ENCODE data around the gene ANKMY1.

The ANKMY1 gene

GRCh38 chr2:240466579-240467148, 91.1 kb downstream of the ANKMY1 start (continued):
- no peak for TF ChIP-seq TSHZ2 (CRISPR knock-in tag; IDR thresholded peaks at IDR 0.05)

GRCh38 chr2:240465765-240466578, 91.8 kb downstream of the ANKMY1 start:
- TF ChIP-seq ARNTL (CRISPR knock-in tag; IDR thresholded peaks at IDR 0.05; ENCODE audit: borderline replicate concordance, low read depth) (no peak), TSHZ2 (CRISPR knock-in tag; IDR thresholded peaks at IDR 0.05) (no peak), ZNF70 (CRISPR knock-in tag; IDR thresholded peaks at IDR 0.05) (no peak), ZFP30 (CRISPR knock-in tag; IDR thresholded peaks at IDR 0.05) (no peak), CSRNP3 (CRISPR knock-in tag; IDR thresholded peaks at IDR 0.05) (no peak), TCF4 (CRISPR knock-in tag; IDR thresholded peaks at IDR 0.05; ENCODE audit: borderline replicate concordance) (no peak), ZNF565 (CRISPR knock-in tag; conservative IDR thresholded peaks at IDR 0.05; ENCODE audit: low read depth) (no peak), ISL1 (CRISPR knock-in tag; IDR thresholded peaks at IDR 0.05) (no peak), TOX (CRISPR knock-in tag; IDR thresholded peaks at IDR 0.05; ENCODE audit: borderline replicate concordance) (no peak), CREB5 (CRISPR knock-in tag; IDR thresholded peaks at IDR 0.05; ENCODE audit: low read depth) (no peak), SNAI2 (CRISPR knock-in tag; IDR thresholded peaks at IDR 0.05) (no peak), ZFP3 (CRISPR knock-in tag; IDR thresholded peaks at IDR 0.05) (no peak), OSR1 (CRISPR knock-in tag; IDR thresholded peaks at IDR 0.05) (no peak), ESRRG (CRISPR knock-in tag; IDR thresholded peaks at IDR 0.05) (no peak), GLIS3 (CRISPR knock-in tag; IDR thresholded peaks at IDR 0.05) (no peak), CSDC2 (CRISPR knock-in tag; IDR thresholded peaks at IDR 0.05) (no peak), BACH2 (CRISPR knock-in tag; IDR thresholded peaks at IDR 0.05; ENCODE audit: borderline replicate concordance) (no peak), ZNF8 (CRISPR knock-in tag; IDR thresholded peaks at IDR 0.05) (no peak), PPARA (CRISPR knock-in tag; IDR thresholded peaks at IDR 0.05; ENCODE audit: borderline replicate concordance) (no peak)
- no peak for ATAC-seq

DNA sequence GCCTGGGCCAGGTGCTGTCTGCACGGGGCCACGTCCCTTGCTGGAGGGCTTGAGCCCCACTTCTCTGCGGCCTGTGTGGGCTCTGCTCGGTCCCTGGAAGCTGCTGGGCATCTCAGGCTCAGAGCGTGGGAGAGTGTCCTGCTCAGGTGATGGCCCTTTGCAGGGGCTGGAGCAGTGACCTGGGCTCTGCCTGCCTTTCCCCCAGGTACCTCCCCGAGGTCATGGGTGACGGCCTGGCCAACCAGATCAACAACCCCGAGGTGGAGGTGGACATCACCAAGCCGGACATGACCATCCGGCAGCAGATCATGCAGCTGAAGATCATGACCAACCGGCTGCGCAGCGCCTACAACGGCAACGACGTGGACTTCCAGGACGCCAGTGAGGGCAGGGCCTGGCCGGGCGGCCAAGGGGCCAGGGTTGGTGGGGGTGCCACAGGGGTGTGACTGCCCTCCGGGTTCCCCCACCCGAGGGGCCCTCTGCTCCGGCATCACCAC, 92.5 kb downstream of the ANKMY1 start:
- TF ChIP-seq ZFP3 (CRISPR knock-in tag; IDR thresholded peaks at IDR 0.05) (no peak), PPARA (CRISPR knock-in tag; IDR thresholded peaks at IDR 0.05; ENCODE audit: borderline replicate concordance) (no peak), ESRRG (CRISPR knock-in tag; IDR thresholded peaks at IDR 0.05) (no peak), SNAI2 (CRISPR knock-in tag; IDR thresholded peaks at IDR 0.05) (no peak), ARNTL (CRISPR knock-in tag; IDR thresholded peaks at IDR 0.05; ENCODE audit: borderline replicate concordance, low read depth) (no peak), ZNF70 (CRISPR knock-in tag; IDR thresholded peaks at IDR 0.05) (no peak), ISL1 (CRISPR knock-in tag; IDR thresholded peaks at IDR 0.05) (no peak), PATZ1 (CRISPR knock-in tag; IDR thresholded peaks at IDR 0.05; ENCODE audit: borderline replicate concordance) (no peak), RARB (CRISPR knock-in tag; IDR thresholded peaks at IDR 0.05) (no peak), BACH2 (CRISPR knock-in tag; IDR thresholded peaks at IDR 0.05; ENCODE audit: borderline replicate concordance) (no peak), CSRNP3 (CRISPR knock-in tag; IDR thresholded peaks at IDR 0.05) (no peak), TOX (CRISPR knock-in tag; IDR thresholded peaks at IDR 0.05; ENCODE audit: borderline replicate concordance) (no peak)
- no peak for ATAC-seq
